GM21390 (cell line): ENCODE results near the gene DRG2.

Experiments used
- ATAC-seq: cut with Tn5 transposase; IDR thresholded peaks from one replicate; pipeline ENCODE4 v1.9.1; 2021; ENCODE audit not compliant: unreplicated experiment

Gene DRG2

DNA sequence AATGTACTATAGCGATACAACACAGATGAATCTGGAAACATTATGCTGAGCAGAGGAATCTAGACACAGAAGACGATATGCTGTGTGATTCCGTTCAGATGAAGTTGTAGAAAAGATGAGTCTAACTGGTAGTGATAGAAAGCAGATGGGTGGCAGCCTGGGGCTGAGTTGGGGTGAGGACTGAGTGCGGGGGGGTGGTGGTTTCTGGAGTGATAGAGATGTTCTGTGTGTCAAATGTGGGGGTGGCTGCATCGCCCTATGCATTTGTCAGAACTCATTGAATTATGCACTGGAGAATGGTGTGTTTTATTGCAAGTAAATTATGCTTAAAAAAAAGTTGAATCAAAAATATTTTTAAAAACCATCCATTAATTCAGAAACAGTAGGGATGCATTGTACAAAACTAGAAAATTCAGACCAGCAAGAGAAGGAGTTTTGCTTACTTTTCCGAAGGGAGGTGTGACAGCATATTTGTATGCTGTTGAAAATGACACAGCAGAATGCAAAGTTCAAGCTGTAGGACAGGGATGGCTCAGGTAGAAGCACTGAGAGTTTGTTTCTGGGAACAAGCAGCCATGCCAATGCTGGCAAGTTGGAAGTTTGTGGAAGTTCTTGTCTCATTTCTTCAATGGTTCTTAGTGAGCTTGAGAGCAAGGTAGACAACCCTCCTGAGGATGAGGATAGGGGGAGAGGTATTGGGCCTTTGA is 13.0 kb upstream of the DRG2 start:
- no peak for ATAC-seq

DNA sequence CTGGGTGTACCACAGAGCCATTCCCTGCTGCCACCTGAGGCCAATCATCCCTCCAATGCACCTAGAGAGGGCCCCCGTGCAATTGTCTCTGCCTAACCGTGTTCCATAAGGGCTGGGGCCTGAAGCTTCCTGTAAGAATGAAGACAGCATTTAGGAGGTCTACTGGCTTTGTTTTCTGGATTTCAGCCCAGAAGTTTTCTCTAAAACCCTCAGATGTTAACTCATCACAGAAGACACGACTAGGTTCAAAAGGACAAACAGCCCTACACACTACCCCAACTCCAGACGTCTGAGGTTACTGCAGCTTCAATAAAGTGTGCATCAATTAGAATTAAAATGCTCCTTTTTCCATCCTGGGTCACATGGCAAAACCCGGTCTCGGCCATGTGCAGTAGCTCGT is 10.8 kb upstream of the DRG2 start:
- ATAC-seq: no peak

DNA sequence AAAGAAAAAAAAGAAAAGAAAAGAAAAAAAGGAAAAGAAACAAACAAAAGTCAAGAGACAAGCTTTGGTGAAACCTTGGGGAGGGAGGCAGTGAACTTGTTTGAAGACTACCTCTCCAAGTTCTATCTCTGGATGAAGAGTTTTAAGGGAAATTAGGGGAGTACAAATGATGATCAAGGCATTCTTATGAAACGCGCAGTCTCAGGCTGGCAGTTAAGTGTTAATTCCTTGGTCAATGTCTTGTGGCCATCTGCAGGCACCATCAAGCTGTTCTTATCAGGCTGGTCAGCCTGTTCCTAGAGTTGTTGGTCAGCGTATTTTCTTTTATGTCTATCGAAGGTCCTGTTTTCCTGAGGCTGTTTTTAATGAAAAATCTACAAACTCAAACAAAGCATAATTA is 8.2 kb upstream of the DRG2 start:
- ATAC-seq: no peak

DNA sequence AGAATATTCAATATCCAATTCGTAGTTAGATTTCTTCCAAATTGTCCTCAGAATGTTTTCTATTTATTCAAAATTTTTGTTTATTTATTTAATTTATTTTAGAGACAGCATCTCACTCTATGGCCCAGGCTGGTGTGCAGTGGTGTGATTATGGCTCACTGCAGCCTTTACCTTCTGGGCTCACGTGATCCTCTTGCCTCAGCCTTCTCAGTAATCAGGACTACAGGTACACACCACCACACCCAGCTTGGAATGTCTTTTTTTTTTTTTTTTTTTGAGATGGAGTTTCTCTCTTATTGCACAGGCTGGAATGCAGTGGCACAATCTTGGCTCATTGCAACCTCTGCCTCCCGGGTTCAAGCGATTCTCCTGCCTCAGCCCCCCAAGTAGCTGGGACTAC is 3.5 kb upstream of the DRG2 start:
- no peak for ATAC-seq

DNA sequence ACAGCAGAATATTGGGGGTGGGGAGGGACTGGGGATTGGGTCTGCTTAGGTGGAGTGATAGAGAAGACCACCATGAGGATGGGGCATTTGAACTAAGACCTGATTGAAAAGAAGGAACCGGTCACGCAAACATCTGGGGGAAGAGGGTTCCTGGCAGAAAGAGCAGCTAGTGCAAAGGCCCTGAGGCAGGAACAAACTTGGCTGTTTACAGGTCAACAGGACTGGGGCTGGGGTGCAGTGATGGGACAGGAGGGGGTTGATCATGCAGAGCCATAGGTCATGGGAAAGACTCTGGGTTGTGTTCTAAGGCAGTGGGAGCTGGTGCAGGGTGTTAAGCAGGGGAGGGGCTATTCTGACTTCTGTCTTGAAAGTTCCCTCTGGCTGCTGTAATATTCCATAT is 1.9 kb downstream of the DRG2 start:
- ATAC-seq: no peak

DNA sequence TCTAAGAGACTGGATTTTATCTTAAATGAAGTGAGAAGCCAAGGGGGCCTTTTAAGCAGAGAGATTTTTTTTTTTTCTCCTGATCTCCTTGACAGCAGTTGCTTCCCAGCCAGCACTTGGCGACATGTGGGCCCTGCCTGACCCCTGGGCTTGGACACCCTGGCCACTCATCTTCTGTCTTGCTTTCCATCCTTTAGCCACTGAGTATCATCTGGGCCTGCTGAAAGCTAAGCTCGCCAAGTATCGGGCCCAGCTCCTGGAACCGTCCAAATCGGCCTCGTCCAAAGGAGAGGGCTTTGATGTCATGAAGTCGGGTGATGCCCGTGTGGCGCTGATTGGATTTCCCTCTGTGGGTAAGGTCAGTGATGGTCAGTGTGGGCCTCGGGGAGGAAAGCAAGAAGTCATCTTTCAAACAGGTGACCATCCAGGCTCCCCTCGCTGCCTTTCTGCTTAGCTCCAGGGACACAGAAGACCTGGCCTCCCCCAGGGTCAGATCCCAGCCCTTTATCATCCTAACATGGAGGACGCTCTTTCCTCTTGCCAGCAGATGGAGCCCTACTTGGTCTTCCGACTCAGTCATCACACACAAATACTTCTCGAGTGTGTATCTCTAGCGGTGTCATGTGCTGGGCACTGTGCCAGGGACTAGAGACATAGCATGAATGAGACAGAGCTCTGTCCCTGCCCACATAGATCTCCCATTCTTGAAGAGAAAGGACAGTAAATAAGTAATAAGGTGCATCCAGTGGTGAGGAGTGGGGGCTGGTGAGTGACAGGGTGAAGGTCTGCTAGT is 6.1 kb downstream of the DRG2 start:
- no peak for ATAC-seq

- ATAC-seq: no peak
Measured at GRCh38 chr17:18094409-18094807, 6.7 kb downstream of the DRG2 start.

DNA sequence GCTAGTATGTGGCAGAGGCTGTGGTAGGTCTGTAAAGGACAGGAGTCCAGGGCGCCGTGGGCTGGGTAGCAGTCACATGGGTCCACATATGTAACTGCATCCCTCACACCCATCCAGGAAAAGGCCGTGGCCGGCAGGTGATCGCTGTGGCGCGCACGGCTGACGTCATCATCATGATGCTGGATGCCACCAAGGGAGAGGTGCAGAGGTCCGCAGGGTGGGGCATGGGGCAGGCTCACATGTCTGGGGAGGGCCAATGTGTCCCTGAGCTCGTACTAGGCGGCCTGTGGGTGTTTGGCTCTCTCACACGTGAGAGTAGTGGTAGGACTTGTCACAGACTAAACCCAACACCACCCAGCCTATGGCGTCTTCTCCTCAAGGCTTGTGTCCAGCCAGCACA is 11.8 kb downstream of the DRG2 start:
- ATAC-seq: no peak

DNA sequence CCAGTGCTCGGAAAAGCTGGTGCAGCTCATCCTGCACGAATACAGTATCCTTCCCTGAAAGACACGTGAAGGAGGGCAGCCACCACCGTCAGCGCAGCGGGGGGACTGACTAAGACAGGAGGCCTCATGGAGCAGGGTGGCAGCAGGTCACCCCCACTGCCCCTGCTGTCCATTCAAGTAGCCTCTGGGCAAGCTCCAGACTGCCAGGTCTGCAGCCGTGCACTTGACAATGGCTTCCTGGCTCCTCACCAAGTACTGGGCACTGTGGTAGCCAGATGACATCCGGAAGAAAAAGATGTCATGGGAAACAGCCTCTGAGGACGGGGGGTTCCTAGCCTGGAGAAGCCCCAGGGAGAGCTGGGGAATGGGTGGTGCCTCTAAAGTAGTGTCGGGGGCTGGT is 12.9 kb downstream of the DRG2 start:
- ATAC-seq: no peak

- ATAC-seq: no peak
Measured at GRCh38 chr17:18101828-18102227, 14.1 kb downstream of the DRG2 start.

DNA sequence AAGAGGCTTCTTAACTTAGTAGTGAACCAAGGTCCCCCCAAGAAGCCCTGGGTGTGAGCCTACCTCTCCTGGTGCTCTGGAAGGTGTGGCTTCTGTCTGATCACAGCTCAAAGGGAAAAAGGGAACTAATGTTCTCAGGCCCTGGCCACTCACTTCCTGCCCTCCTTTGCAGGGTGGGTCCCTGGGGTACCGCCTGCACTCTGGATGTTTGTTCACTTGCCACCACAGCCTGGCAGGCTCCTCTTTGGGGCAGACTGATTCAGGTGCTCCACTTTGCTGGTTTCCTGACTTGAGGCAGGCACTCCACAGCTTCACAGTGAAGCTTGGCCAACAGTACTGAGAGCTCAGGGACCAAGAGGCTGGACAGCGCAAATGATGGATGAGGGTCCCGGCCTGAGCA is 14.9 kb downstream of the DRG2 start:
- ATAC-seq: no peak

GRCh38 chr17:18105027-18105426 is 17.3 kb downstream of the DRG2 start:
- ATAC-seq: no peak

- no peak for ATAC-seq
Measured at GRCh38 chr17:18105595-18105994, 17.8 kb downstream of the DRG2 start.

GRCh38 chr17:18106211-18106610 is 18.5 kb downstream of the DRG2 start:
- no peak for ATAC-seq

- no peak for ATAC-seq
Measured at GRCh38 chr17:18107061-18107790, 19.5 kb downstream of the DRG2 start.

DNA sequence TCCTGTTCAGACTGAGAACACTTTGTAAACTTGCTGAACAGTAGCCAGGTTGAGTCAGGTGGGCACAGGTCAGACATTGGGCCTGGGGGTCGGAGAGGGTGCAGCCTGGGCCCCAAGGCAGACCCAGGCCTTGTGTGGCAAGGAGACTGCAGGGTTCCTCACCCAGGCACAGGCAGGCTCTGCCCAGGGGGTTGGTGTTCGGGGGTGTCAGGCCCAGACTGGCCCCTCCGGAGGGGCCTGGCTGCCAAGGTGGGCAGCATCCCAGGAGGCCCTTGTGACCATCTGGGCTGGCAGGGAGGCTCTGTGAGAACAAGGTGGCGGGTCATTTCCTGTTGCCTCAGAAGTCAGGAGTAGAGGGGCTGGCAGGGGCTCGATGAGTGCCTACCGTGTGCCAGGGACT is 20.2 kb downstream of the DRG2 start:
- ATAC-seq: no peak

- no peak for ATAC-seq
Measured at GRCh38 chr17:18108401-18109312, 20.9 kb downstream of the DRG2 start, which contains the start of gene MYO15A. Gene MYO15A (plus strand): TSS chr17:18108756. CDS start chr17:18118801, 10,045 bp downstream.

- no peak for ATAC-seq
Measured at GRCh38 chr17:18109935-18110485, 22.3 kb downstream of the DRG2 start.

GRCh38 chr17:18110636-18111145 is 22.9 kb downstream of the DRG2 start:
- no peak for ATAC-seq

DNA sequence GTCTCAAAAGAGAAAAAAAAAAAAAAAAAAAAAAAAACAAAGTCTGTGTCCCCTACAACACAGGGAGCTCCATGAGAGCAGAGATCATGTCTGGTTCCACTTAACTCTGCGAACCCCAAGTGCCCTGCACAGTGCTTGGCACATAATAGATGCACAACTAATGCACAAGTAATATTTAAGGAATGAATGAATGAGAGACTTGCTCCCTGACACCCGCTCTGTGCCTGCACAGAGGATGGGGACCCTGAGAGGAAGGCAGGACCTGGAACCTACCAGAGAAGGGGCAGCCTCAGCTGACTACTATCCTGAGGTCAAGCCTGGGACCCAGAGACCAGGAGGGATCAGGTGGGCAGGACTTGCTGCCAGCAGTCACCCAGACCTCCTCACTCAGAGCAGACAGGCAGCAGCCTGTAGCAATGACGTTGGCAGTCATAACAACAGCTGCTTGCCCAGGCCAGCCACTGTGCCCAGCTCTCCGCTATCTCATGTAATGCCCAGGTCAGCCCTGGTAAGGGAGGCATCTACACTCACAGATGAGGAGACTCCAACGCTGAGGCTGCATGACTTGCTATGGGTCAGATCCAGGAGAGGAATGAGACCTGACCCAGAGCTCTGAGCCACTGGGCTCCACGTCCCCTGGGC is 23.7 kb downstream of the DRG2 start:
- no peak for ATAC-seq
